Activated CD4-positive, alpha-beta memory T cell treated with anti-CD3 and anti-CD28 coated beads, Interleukin-2, amount 10 ng/mL, durations not matched to agents 7 days and 5 days (primary cell): ENCODE measurements around the gene CKAP5. TPM values are rescaled to one million over a fixed set of nuclear protein-coding genes. Genes with fewer than 3 reads are reported as not detected.
"Not testable (repeated sequence)": the region's sequence is repeated elsewhere in the genome, so short reads cannot be mapped to it uniquely, and the experiment has no call there.

ENCODE experiments used
- CTCF ChIA-PET: fragments of 350-600 bp; sonication (Branson Sonifier 250); formaldehyde crosslinking; loops from one replicate; lab custom pipeline; 2021; ENCODE audit warnings: antibody characterized with exemption, inconsistent platforms; lab: Charles Lee
- POLR2A ChIA-PET: fragments of 350-600 bp; sonication (Branson Sonifier 250); formaldehyde crosslinking; loops from one replicate; lab custom pipeline; 2021; ENCODE audit warnings: antibody characterized with exemption; lab: Charles Lee
- DNase-seq: peaks from one replicate; pipeline ENCODE4 v3.0.0-alpha.2; 2020
- H3K27ac Mint-ChIP-seq: one replicate; pipeline ENCODE4 v1.8.0; 2021; ENCODE audit warnings: mild to moderate bottlenecking, mixed read lengths
- H3K27me3 Mint-ChIP-seq: one replicate; pipeline ENCODE4 v1.8.0; 2021; ENCODE audit warnings: mixed read lengths
- H3K36me3 Mint-ChIP-seq: one replicate; pipeline ENCODE4 v1.8.0; 2021; ENCODE audit warnings: low read depth, mixed read lengths
- H3K4me1 Mint-ChIP-seq: one replicate; pipeline ENCODE4 v1.8.0; 2021; ENCODE audit warnings: mixed read lengths
- H3K4me3 Mint-ChIP-seq: one replicate; pipeline ENCODE4 v1.8.0; 2021; ENCODE audit warnings: mild to moderate bottlenecking, mixed read lengths
- H3K9me3 Mint-ChIP-seq: one replicate; pipeline ENCODE4 v1.8.0; 2021; ENCODE audit warnings: mixed read lengths
- total RNA-seq, 2 experiments: library from RNA; stranded (reverse); gene quantifications; one replicate each; pipeline ENCODE4 v1.2.3, GENCODE V29; 2021

Gene CKAP5
- total RNA-seq, 2 experiments from 2014 or later = 157 to 160 TPM

- Mint-ChIP-seq H3K36me3 (peaks cover 51% of the 10 kb centered on the region), H3K4me1 (peaks cover 15% of the 10 kb centered on the region), H3K9me3 (no peaks in the 10 kb centered on the region), H3K4me3 (no peak overlapping the region), H3K27ac (peak overlapping the region; percentile 42), H3K27me3 (no peaks in the 10 kb centered on the region)
- POLR2A ChIA-PET = no interaction called here
- CTCF ChIA-PET = interaction anchor here (0.8 to 1.5 kb wide), 3 partner anchors 10 to 15 kb away, joined by 3 to 5 read pairs (median 4); no protein-coding TSS in a partner anchor
- no peak for DNase-seq
Observed at GRCh38 chr11:46808799-46809431, 37.2 kb downstream of the CKAP5 start.

- POLR2A ChIA-PET = interaction anchor here (1.0 kb wide), 1 partner anchor 12 kb away, joined by 3 read pairs; no protein-coding TSS in a partner anchor
- H3K27me3 Mint-ChIP-seq = no peaks in the 10 kb centered on the region
Observed at GRCh38 chr11:46801694-46802470, 44.2 kb downstream of the CKAP5 start.

GRCh38 chr11:46800177-46800576, 45.9 kb downstream of the CKAP5 start:
- DNase-seq = no peak
- no peak overlapping the region for H3K4me3 Mint-ChIP-seq
- no peaks in the 10 kb centered on the region for H3K27me3 Mint-ChIP-seq
- POLR2A ChIA-PET = no interaction called here
- H3K9me3 Mint-ChIP-seq = no peaks in the 10 kb centered on the region
- CTCF ChIA-PET = no interaction called here
- no peak overlapping the region for H3K27ac Mint-ChIP-seq
- H3K4me1 Mint-ChIP-seq = no peaks in the 10 kb centered on the region
- H3K36me3 Mint-ChIP-seq = peaks cover 36% of the 10 kb centered on the region

More at GRCh38 chr11:46801694-46802470, 44.2 kb downstream of the CKAP5 start:
- no peak for DNase-seq
- Mint-ChIP-seq H3K4me1 (peaks cover 4% of the 10 kb centered on the region), H3K4me3 (no peak overlapping the region), H3K36me3 (peaks cover 38% of the 10 kb centered on the region), H3K27ac (no peak overlapping the region), H3K9me3 (no peaks in the 10 kb centered on the region)
- CTCF ChIA-PET = no interaction called here

GRCh38 chr11:46799725-46800124, 46.4 kb downstream of the CKAP5 start:
- CTCF ChIA-PET = not testable (repeated sequence)

GRCh38 chr11:46778416-46778815, 67.7 kb downstream of the CKAP5 start:
- POLR2A ChIA-PET = no interaction called here
- Mint-ChIP-seq H3K27ac (no peak overlapping the region), H3K36me3 (peaks cover 83% of the 10 kb centered on the region), H3K27me3 (no peaks in the 10 kb centered on the region), H3K4me1 (no peaks in the 10 kb centered on the region), H3K9me3 (no peaks in the 10 kb centered on the region), H3K4me3 (no peak overlapping the region)
- CTCF ChIA-PET = no interaction called here
- DNase-seq = no peak

More at GRCh38 chr11:46799725-46800124, 46.4 kb downstream of the CKAP5 start:
- H3K27ac Mint-ChIP-seq, H3K27me3 Mint-ChIP-seq, DNase-seq, POLR2A ChIA-PET, H3K9me3 Mint-ChIP-seq, H3K4me1 Mint-ChIP-seq, H3K4me3 Mint-ChIP-seq: not testable (repeated sequence)
- H3K36me3 Mint-ChIP-seq = peaks cover 39% of the 10 kb centered on the region

- no peak overlapping the region for H3K4me3 Mint-ChIP-seq
- H3K4me1 Mint-ChIP-seq = no peaks in the 10 kb centered on the region
- ChIA-PET POLR2A (no interaction called here), CTCF (no interaction called here)
- H3K27me3 Mint-ChIP-seq = no peaks in the 10 kb centered on the region
- peaks cover 80% of the 10 kb centered on the region for H3K36me3 Mint-ChIP-seq
- no peaks in the 10 kb centered on the region for H3K9me3 Mint-ChIP-seq
- no peak for DNase-seq
- no peak overlapping the region for H3K27ac Mint-ChIP-seq
Observed at GRCh38 chr11:46776878-46777277, 69.2 kb downstream of the CKAP5 start.

GRCh38 chr11:46769636-46770221, 76.4 kb downstream of the CKAP5 start:
- H3K4me3 Mint-ChIP-seq = no peak overlapping the region
- H3K9me3 Mint-ChIP-seq = no peaks in the 10 kb centered on the region
- H3K36me3 Mint-ChIP-seq = peaks cover 62% of the 10 kb centered on the region
- ChIA-PET POLR2A (no interaction called here), CTCF (no interaction called here)
- no peaks in the 10 kb centered on the region for H3K27me3 Mint-ChIP-seq
- no peaks in the 10 kb centered on the region for H3K4me1 Mint-ChIP-seq
- DNase-seq = no peak
- H3K27ac Mint-ChIP-seq = peak overlapping the region; percentile 11

- ChIA-PET CTCF (no interaction called here), POLR2A (no interaction called here)
- no peaks in the 10 kb centered on the region for H3K4me1 Mint-ChIP-seq
- no peak overlapping the region for H3K4me3 Mint-ChIP-seq
- DNase-seq = no peak
- no peaks in the 10 kb centered on the region for H3K27me3 Mint-ChIP-seq
- peaks cover 67% of the 10 kb centered on the region for H3K36me3 Mint-ChIP-seq
- no peaks in the 10 kb centered on the region for H3K9me3 Mint-ChIP-seq
- H3K27ac Mint-ChIP-seq = no peak overlapping the region
Observed at GRCh38 chr11:46766656-46767055, 79.4 kb downstream of the CKAP5 start.

GRCh38 chr11:46762248-46762647, 83.8 kb downstream of the CKAP5 start:
- Mint-ChIP-seq H3K4me1 (no peaks in the 10 kb centered on the region), H3K27me3 (no peaks in the 10 kb centered on the region), H3K27ac (no peak overlapping the region), H3K9me3 (no peaks in the 10 kb centered on the region), H3K4me3 (no peak overlapping the region), H3K36me3 (peaks cover 75% of the 10 kb centered on the region)
- POLR2A ChIA-PET = no interaction called here
- DNase-seq = no peak
- CTCF ChIA-PET = no interaction called here

- Mint-ChIP-seq H3K9me3 (no peaks in the 10 kb centered on the region), H3K4me3 (no peak overlapping the region), H3K36me3 (peaks cover 74% of the 10 kb centered on the region), H3K27ac (no peak overlapping the region), H3K4me1 (no peaks in the 10 kb centered on the region), H3K27me3 (no peaks in the 10 kb centered on the region)
- CTCF ChIA-PET = no interaction called here
- POLR2A ChIA-PET = no interaction called here
- no peak for DNase-seq
Observed at GRCh38 chr11:46761807-46762206, 84.3 kb downstream of the CKAP5 start.

- H3K4me1 Mint-ChIP-seq = peaks cover 3% of the 10 kb centered on the region
- no peak overlapping the region for H3K4me3 Mint-ChIP-seq
- no peak overlapping the region for H3K27ac Mint-ChIP-seq
- no peak for DNase-seq
- no peaks in the 10 kb centered on the region for H3K9me3 Mint-ChIP-seq
- POLR2A ChIA-PET = no interaction called here
- no peaks in the 10 kb centered on the region for H3K27me3 Mint-ChIP-seq
- peaks cover 76% of the 10 kb centered on the region for H3K36me3 Mint-ChIP-seq
- CTCF ChIA-PET = interaction anchor here (0.7 kb wide), 1 partner anchor 107 kb away, joined by 3 read pairs; no protein-coding TSS in a partner anchor
Observed at GRCh38 chr11:46760429-46761128, 85.5 kb downstream of the CKAP5 start.

GRCh38 chr11:46759196-46759595, 86.9 kb downstream of the CKAP5 start:
- H3K4me1 Mint-ChIP-seq = peaks cover 3% of the 10 kb centered on the region
- H3K9me3 Mint-ChIP-seq = no peaks in the 10 kb centered on the region
- no peak for DNase-seq
- no peaks in the 10 kb centered on the region for H3K27me3 Mint-ChIP-seq
- ChIA-PET POLR2A (no interaction called here), CTCF (no interaction called here)
- H3K4me3 Mint-ChIP-seq = no peak overlapping the region
- H3K36me3 Mint-ChIP-seq = peaks cover 79% of the 10 kb centered on the region
- no peak overlapping the region for H3K27ac Mint-ChIP-seq

GRCh38 chr11:46755962-46756361, 90.1 kb downstream of the CKAP5 start:
- Mint-ChIP-seq H3K4me1 (peaks cover 3% of the 10 kb centered on the region), H3K9me3 (no peaks in the 10 kb centered on the region), H3K4me3 (no peak overlapping the region), H3K27ac (peak overlapping the region; percentile 9), H3K27me3 (no peaks in the 10 kb centered on the region), H3K36me3 (peaks cover 68% of the 10 kb centered on the region)
- POLR2A ChIA-PET = no interaction called here
- CTCF ChIA-PET = no interaction called here
- no peak for DNase-seq
